Mucosa of descending colon (tissue), 3 donors: Measurements from ENCODE around the gene SPTB. TPM values are rescaled to one million over a fixed set of nuclear protein-coding genes. Genes with fewer than 3 reads are reported as not detected.

Experiments
- ATAC-seq: fragments of 200-7000 bp; cut with Tn5 transposase; one replicate; pipeline ENCODE4 v1.9.1; 2020; ENCODE audit warnings: mild to moderate bottlenecking, moderate library complexity
- DNase-seq, 3 donors: peaks; one replicate each; pipeline ENCODE4 v3.0.0-alpha.2; 2020
- H3K36me3 ChIP-seq: fragments of 200-600 bp; one replicate; pipeline ENCODE4 v1.8.0; 2021; ENCODE audit warnings: low read depth, mild to moderate bottlenecking
- H3K4me1 ChIP-seq: fragments of 200-600 bp; one replicate; pipeline ENCODE4 v1.8.0; 2021; ENCODE audit warnings: low read depth, mild to moderate bottlenecking
- H3K4me3 ChIP-seq: fragments of 200-600 bp; one replicate; pipeline ENCODE4 v1.8.0; 2021; ENCODE audit warnings: mild to moderate bottlenecking
- H3K9me3 ChIP-seq: fragments of 200-600 bp; one replicate; pipeline ENCODE4 v1.8.0; 2021; ENCODE audit warnings: mild to moderate bottlenecking
- CTCF ChIP-seq: fragments of 200-600 bp; IDR thresholded peaks from one replicate; pipeline ENCODE4 v1.8.0; 2022; ENCODE audit warnings: antibody characterized with exemption, mild to moderate bottlenecking
- intact Hi-C, 2 donors: fragments of 100-400 bp; cut with DNase I in 1 of 2; cut with micrococcal nuclease in 1 of 2; formaldehyde crosslinking; loops; one replicate each; pipeline versions ENCODE4 v1.11.0 to v1.11.1; 2022; cut with DNase I, micrococcal nuclease
- total RNA-seq, 3 donors: library from RNA; stranded (reverse); fragmentation: NEBNext Ultra II Directional in 2 of 3; extraction: Animal tissue kit (Norgen Biotek cat#: 25700) in 2 of 3; gene quantifications; one replicate each; pipeline versions ENCODE4 v1.2.1 to v1.2.4, GENCODE V29; 2021 to 2023
- donor health status: DM: no; HTN: no; CAD: no; lungs with moderate emphysema.
- donor health status: DM: no; HTN: no; CAD: no.
- donor health status: DM: no; HTN: yes; CAD: no.

The SPTB gene
- total RNA-seq, 3 donors from 2014 or later, result 0.35 to 1.4 (median 0.51) TPM

GRCh38 chr14:64705381-64706118, 174.2 kb downstream of the SPTB start:
- Histone ChIP-seq H3K4me1 (peaks cover 38% of the 10 kb centered on the region), H3K4me3 (peak overlapping the region; percentile 73), H3K36me3 (no peaks in the 10 kb centered on the region), H3K9me3 (no peaks in the 10 kb centered on the region)
- ATAC-seq (peak; percentile 6), DNase-seq (peak in 2 of 3 donors; percentile 54 to 64)
- intact Hi-C loops, result no loop called here
- TF ChIP-seq CTCF, result no peak

- ATAC-seq, result peak; percentile 26
- H3K36me3 ChIP-seq, result no peaks in the 10 kb centered on the region
- DNase-seq, result peak; percentile 62 to 72 (median 67)
- peak overlapping the region; percentile 73 for H3K4me3 ChIP-seq
- H3K9me3 ChIP-seq, result no peaks in the 10 kb centered on the region
- intact Hi-C loops, result no loop called here
- TF ChIP-seq CTCF, result no peak
- H3K4me1 ChIP-seq, result peaks cover 38% of the 10 kb centered on the region
Measured at GRCh38 chr14:64704743-64705380, 174.8 kb downstream of the SPTB start.

- DNase-seq (peak; percentile 84 to 93 (median 90)), ATAC-seq (peak; percentile 76)
- H3K9me3 ChIP-seq, result no peaks in the 10 kb centered on the region
- no peaks in the 10 kb centered on the region for H3K36me3 ChIP-seq
- no peak for TF ChIP-seq CTCF
- peaks cover 43% of the 10 kb centered on the region for H3K4me1 ChIP-seq
- intact Hi-C loops, result no loop called here
- H3K4me3 ChIP-seq, result peak within 1 kb of the TSS; percentile 73
Measured at GRCh38 chr14:64704143-64704742, 175.5 kb downstream of the SPTB start, which contains the start of gene PLEKHG3. Gene PLEKHG3, plus strand, starts transcription at chr14:64704424. Its CDS starts 23,208 bp downstream, at chr14:64727632.

GRCh38 chr14:64703395-64704142, 176.1 kb downstream of the SPTB start:
- ATAC-seq (no peak), DNase-seq (no peak)
- H3K4me3 ChIP-seq, result no peak overlapping the region
- intact Hi-C loops, result no loop called here
- no peaks in the 10 kb centered on the region for H3K9me3 ChIP-seq
- H3K36me3 ChIP-seq, result no peaks in the 10 kb centered on the region
- TF ChIP-seq CTCF, result no peak
- peaks cover 42% of the 10 kb centered on the region for H3K4me1 ChIP-seq
